ENCODE data around the gene OBP2B.
A peak's percentile ranks its signal among the peaks of the same experiment; 100 is the strongest.

The OBP2B gene

GRCh38 chr9:133167096-133167730, 41.8 kb downstream of the OBP2B start:
- no peak for DNase-seq (ENCODE audit: low spot score)

GRCh38 chr9:133166392-133166791, 42.7 kb downstream of the OBP2B start:
- no peak for DNase-seq (ENCODE audit: low spot score)

GRCh38 chr9:133165452-133165730, 43.7 kb downstream of the OBP2B start:
- DNase-seq (ENCODE audit: low spot score), result no peak

GRCh38 chr9:133164191-133164590, 44.9 kb downstream of the OBP2B start:
- DNase-seq (ENCODE audit: low spot score), result no peak

- peak; percentile 77 for DNase-seq (ENCODE audit: low spot score)
These were observed 45.4 kb downstream of the OBP2B start, which contains the start of gene GBGT1 for GRCh38 chr9:133163504-133164172. Gene GBGT1 (minus strand): TSS chr9:133163914. CDS start chr9:133162412, 1,502 bp downstream.

GRCh38 chr9:133162861-133163503, 46.1 kb downstream of the OBP2B start:
- DNase-seq (ENCODE audit: low spot score), result peak; percentile 57

- no peak for DNase-seq (ENCODE audit: low spot score)
These were observed 47.5 kb downstream of the OBP2B start for GRCh38 chr9:133161547-133161950.

GRCh38 chr9:133160742-133161546, 48.1 kb downstream of the OBP2B start:
- peak; percentile 49 for DNase-seq (ENCODE audit: low spot score)

GRCh38 chr9:133158695-133159094, 50.4 kb downstream of the OBP2B start:
- no peak for DNase-seq (ENCODE audit: low spot score)

All from ecto neural progenitor cell (in vitro differentiated cells).